ENCODE data around the gene NEGR1. TPM values are rescaled to one million over a fixed set of nuclear protein-coding genes. Genes with fewer than 3 reads are reported as not detected.

NEGR1 gene
- total and polyA plus RNA-seq, 7 experiments from 2014 or later, result 0.08 to 1.2 TPM; not detected in 5

DNA sequence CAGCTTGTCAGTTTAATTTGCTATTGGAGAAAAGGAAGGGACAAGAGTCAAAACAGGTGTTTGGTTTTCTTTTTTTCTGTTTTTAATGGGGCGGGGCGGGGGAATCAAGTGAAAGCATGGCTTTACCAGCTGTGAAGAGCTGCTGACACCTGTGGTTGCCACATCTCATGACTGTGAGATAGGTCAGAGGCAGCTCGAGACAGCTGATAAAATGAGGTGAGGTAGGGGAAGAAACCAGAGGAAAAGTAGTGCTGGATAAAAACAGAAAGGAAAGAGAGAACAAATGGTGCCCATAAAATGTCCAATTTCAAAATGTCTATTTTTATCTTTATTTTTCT is 272.3 kb downstream of the NEGR1 start:
- POLR2A ChIA-PET, result no interaction called here
- intact Hi-C loops (cut with micrococcal nuclease), result no loop called here
- H3K36me3 ChIP-seq (ENCODE audit: control insufficient read depth in 2 of 3, insufficient read depth in 3 of 3, low read length in 3 of 3), result no peaks in the 10 kb centered on the region
- H3K36me3 Mint-ChIP-seq, result no peaks in the 10 kb centered on the region
- ATAC-seq (no peak), DNase-seq (no peak)
- no peaks in the 10 kb centered on the region for H3K27me3 ChIP-seq (ENCODE audit: control insufficient read depth in 2 of 2, insufficient read depth in 2 of 2, low read length in 2 of 2)
- no peak overlapping the region for H3K27ac ChIP-seq (ENCODE audit: low read depth, low read length)
- peaks cover 0 to 6% (median 0%) of the 10 kb centered on the region in 11 donors for H3K9me3 Mint-ChIP-seq
- H3K27ac Mint-ChIP-seq, result no peak overlapping the region
- H3K9me3 ChIP-seq (ENCODE audit: control insufficient read depth in 2 of 3, low read length in 3 of 3), result no peaks in the 10 kb centered on the region
- H3K4me1 ChIP-seq (ENCODE audit: control insufficient read depth in 2 of 2, insufficient read depth in 2 of 2, low read length in 2 of 2), result no peaks in the 10 kb centered on the region
- no peak overlapping the region for H3K4me3 ChIP-seq (ENCODE audit: low read length)
- H3K4me1 Mint-ChIP-seq, result no peaks in the 10 kb centered on the region
- H3K27me3 Mint-ChIP-seq, result no peaks in the 10 kb centered on the region
- no peak overlapping the region for H3K4me3 Mint-ChIP-seq
- CTCF ChIA-PET, result no interaction called here

DNA sequence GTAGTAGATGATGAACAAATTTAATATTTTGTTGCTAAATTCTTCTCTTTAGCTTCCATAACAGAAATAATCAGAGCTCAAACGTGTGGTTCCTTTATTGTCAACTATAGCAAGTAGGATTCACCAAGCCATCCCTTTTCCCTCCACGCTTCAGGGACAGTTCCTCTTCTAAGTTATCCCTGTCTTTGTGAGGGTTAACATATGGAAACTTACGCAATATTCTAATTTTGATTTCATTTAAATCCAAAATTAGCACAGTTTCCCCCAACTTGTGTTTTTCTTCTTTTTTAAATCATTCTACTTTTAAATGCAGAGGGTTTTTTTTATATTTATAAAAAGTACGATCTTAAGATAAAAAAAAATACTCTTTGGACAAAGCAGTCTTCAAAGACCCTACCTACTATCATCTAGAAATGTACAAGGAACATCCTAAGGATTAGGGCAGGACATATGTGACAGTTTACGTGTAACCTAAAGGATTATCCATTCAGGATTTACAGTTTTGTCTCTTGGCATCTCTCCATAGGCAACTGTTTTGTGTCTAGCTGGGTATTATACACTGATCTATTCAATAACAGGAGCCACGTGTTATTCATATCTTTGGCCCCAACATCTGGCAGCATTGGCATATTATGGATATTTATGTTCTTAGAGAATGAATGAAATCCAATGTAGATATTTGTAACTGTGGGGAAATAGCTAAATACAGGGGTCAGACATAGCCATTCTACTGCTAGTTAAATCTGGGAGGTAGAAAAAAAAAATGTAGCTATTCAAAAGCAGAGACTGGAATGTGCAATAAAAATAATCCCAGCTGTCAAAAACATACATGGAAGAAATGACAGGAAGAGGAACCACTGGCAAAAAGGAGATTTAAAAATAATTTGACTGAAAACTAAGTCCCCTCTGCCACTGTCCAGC is 272.9 kb downstream of the NEGR1 start:
- no peak overlapping the region for H3K4me3 ChIP-seq (ENCODE audit: low read length)
- DNase-seq (no peak), ATAC-seq (no peak)
- intact Hi-C loops (cut with micrococcal nuclease), result no loop called here
- ChIA-PET POLR2A (no interaction called here), CTCF (no interaction called here)
- no peaks in the 10 kb centered on the region for H3K36me3 ChIP-seq (ENCODE audit: control insufficient read depth in 2 of 3, insufficient read depth in 3 of 3, low read length in 3 of 3)
- Mint-ChIP-seq H3K9me3 (peaks cover 0 to 6% (median 0%) of the 10 kb centered on the region in 11 donors), H3K4me3 (no peak overlapping the region), H3K27ac (no peak overlapping the region), H3K4me1 (no peaks in the 10 kb centered on the region), H3K27me3 (no peaks in the 10 kb centered on the region), H3K36me3 (no peaks in the 10 kb centered on the region)
- H3K4me1 ChIP-seq (ENCODE audit: control insufficient read depth in 2 of 2, insufficient read depth in 2 of 2, low read length in 2 of 2), result no peaks in the 10 kb centered on the region
- H3K27ac ChIP-seq (ENCODE audit: low read depth, low read length), result no peak overlapping the region
- no peaks in the 10 kb centered on the region for H3K27me3 ChIP-seq (ENCODE audit: control insufficient read depth in 2 of 2, insufficient read depth in 2 of 2, low read length in 2 of 2)
- H3K9me3 ChIP-seq (ENCODE audit: control insufficient read depth in 2 of 3, low read length in 3 of 3), result no peaks in the 10 kb centered on the region

DNA sequence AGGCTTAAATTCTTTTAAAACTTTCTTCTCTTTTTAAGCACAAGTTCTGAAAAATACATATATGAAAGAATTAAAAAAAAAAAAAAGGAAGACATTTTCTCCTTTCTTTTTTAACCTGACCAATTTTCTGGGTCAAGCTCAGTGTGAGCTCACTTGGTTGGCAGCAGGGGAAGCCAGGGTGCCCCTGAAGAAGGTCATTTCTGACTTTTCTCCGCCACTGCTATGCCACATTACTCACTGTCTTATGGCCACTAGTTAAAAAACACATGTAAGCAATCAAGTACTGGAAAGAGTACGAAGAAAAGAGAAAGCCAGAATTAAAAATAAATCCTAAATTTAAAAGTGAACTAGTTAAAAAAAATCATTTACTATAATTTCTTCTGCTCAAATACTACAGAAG is 275.0 kb downstream of the NEGR1 start:
- Mint-ChIP-seq H3K27me3 (no peaks in the 10 kb centered on the region), H3K9me3 (peaks cover 0 to 6% (median 0%) of the 10 kb centered on the region in 11 donors), H3K27ac (no peak overlapping the region), H3K4me1 (no peaks in the 10 kb centered on the region), H3K36me3 (no peaks in the 10 kb centered on the region), H3K4me3 (no peak overlapping the region)
- no peaks in the 10 kb centered on the region for H3K27me3 ChIP-seq (ENCODE audit: control insufficient read depth in 2 of 2, insufficient read depth in 2 of 2, low read length in 2 of 2)
- intact Hi-C loops (cut with micrococcal nuclease), result no loop called here
- no peaks in the 10 kb centered on the region for H3K9me3 ChIP-seq (ENCODE audit: control insufficient read depth in 2 of 3, low read length in 3 of 3)
- H3K4me1 ChIP-seq (ENCODE audit: control insufficient read depth in 2 of 2, insufficient read depth in 2 of 2, low read length in 2 of 2), result no peaks in the 10 kb centered on the region
- DNase-seq, result no peak
- no peak overlapping the region for H3K27ac ChIP-seq (ENCODE audit: low read depth, low read length)
- POLR2A ChIA-PET, result no interaction called here
- H3K4me3 ChIP-seq (ENCODE audit: low read length), result no peak overlapping the region
- ATAC-seq, result no peak
- CTCF ChIA-PET, result no interaction called here
- no peaks in the 10 kb centered on the region for H3K36me3 ChIP-seq (ENCODE audit: control insufficient read depth in 2 of 3, insufficient read depth in 3 of 3, low read length in 3 of 3)

DNA sequence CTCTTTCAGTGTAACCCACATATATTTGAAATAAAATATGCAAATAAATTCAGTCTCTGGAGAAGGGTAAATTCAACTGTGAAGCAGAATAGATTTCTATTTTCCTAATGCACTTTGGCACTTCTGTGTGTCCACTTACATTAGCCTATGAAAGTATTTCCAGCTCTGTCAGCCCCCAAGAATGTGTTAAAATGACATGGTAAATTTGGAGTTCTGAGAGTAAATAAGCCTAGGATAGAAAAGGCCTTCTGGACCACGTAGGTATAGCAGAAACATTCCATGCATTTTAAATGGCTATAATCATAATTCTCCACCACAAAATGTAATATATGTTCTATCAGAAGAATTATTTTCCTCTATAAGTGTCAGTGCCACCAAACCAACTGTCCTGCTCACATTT is 276.2 kb downstream of the NEGR1 start:
- Histone ChIP-seq H3K36me3 (ENCODE audit: control insufficient read depth in 2 of 3, insufficient read depth in 3 of 3, low read length in 3 of 3) (no peaks in the 10 kb centered on the region), H3K9me3 (ENCODE audit: control insufficient read depth in 2 of 3, low read length in 3 of 3) (no peaks in the 10 kb centered on the region), H3K27me3 (ENCODE audit: control insufficient read depth in 2 of 2, insufficient read depth in 2 of 2, low read length in 2 of 2) (no peaks in the 10 kb centered on the region), H3K4me1 (ENCODE audit: control insufficient read depth in 2 of 2, insufficient read depth in 2 of 2, low read length in 2 of 2) (no peaks in the 10 kb centered on the region), H3K27ac (ENCODE audit: low read depth, low read length) (no peak overlapping the region), H3K4me3 (ENCODE audit: low read length) (no peak overlapping the region)
- POLR2A ChIA-PET, result no interaction called here
- intact Hi-C loops (cut with micrococcal nuclease), result no loop called here
- Mint-ChIP-seq H3K4me1 (no peaks in the 10 kb centered on the region), H3K36me3 (no peaks in the 10 kb centered on the region), H3K27ac (no peak overlapping the region), H3K9me3 (peaks cover 0 to 3% (median 0%) of the 10 kb centered on the region in 11 donors), H3K27me3 (no peaks in the 10 kb centered on the region), H3K4me3 (no peak overlapping the region)
- CTCF ChIA-PET, result no interaction called here
- ATAC-seq (no peak), DNase-seq (no peak)

DNA sequence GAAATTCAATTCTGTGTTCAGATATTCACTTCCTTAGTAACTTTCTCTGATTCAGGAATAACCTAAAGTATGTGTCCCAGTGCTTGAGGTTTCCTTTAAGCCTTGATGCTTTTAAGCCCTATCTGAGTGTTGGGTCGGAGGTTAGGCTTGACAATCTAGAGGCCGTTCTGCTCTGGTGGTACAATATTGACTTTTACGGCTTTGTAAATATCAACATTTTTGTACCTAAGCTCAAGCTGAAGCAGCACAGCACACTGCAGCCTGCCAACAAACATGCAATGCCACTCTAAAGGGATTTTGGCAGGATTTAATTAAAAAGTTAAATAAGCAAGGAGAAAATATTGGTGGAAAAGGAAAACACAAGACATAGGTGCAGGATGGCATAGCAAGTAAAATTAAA is 279.2 kb downstream of the NEGR1 start:
- H3K27me3 Mint-ChIP-seq, result no peaks in the 10 kb centered on the region
- ATAC-seq (no peak), DNase-seq (no peak)
- no peak overlapping the region for H3K4me3 Mint-ChIP-seq
- Histone ChIP-seq H3K4me1 (ENCODE audit: control insufficient read depth in 2 of 2, insufficient read depth in 2 of 2, low read length in 2 of 2) (no peaks in the 10 kb centered on the region), H3K36me3 (ENCODE audit: control insufficient read depth in 2 of 3, insufficient read depth in 3 of 3, low read length in 3 of 3) (no peaks in the 10 kb centered on the region), H3K27ac (ENCODE audit: low read depth, low read length) (no peak overlapping the region), H3K4me3 (ENCODE audit: low read length) (no peak overlapping the region), H3K9me3 (ENCODE audit: control insufficient read depth in 2 of 3, low read length in 3 of 3) (no peaks in the 10 kb centered on the region), H3K27me3 (ENCODE audit: control insufficient read depth in 2 of 2, insufficient read depth in 2 of 2, low read length in 2 of 2) (no peaks in the 10 kb centered on the region)
- intact Hi-C loops (cut with micrococcal nuclease), result no loop called here
- no peak overlapping the region for H3K27ac Mint-ChIP-seq
- ChIA-PET POLR2A (no interaction called here), CTCF (no interaction called here)
- H3K4me1 Mint-ChIP-seq, result no peaks in the 10 kb centered on the region
- H3K9me3 Mint-ChIP-seq, result no peaks in the 10 kb centered on the region
- no peaks in the 10 kb centered on the region for H3K36me3 Mint-ChIP-seq

DNA sequence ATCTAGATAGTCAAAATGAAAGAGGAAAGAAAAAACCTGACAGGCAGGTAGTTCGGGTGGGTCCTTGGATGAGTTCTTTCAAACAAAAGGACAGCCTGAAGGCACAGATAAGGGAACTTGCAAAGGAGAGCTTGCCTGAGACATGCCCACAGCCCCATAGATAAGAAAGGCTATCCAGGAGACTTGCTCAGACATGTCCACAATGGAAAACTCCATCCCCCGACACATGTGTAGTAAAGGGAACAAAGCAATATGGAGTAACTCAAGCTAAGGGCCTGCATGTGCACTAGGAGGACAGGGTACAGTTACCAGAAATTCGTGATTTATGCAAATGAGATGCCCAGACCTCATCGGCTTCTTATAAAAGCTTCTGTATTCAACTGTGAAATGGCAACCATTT is 281.5 kb downstream of the NEGR1 start:
- Histone ChIP-seq H3K27ac (ENCODE audit: low read depth, low read length) (no peak overlapping the region), H3K27me3 (ENCODE audit: control insufficient read depth in 2 of 2, insufficient read depth in 2 of 2, low read length in 2 of 2) (no peaks in the 10 kb centered on the region), H3K36me3 (ENCODE audit: control insufficient read depth in 2 of 3, insufficient read depth in 3 of 3, low read length in 3 of 3) (no peaks in the 10 kb centered on the region), H3K9me3 (ENCODE audit: control insufficient read depth in 2 of 3, low read length in 3 of 3) (no peaks in the 10 kb centered on the region), H3K4me1 (ENCODE audit: control insufficient read depth in 2 of 2, insufficient read depth in 2 of 2, low read length in 2 of 2) (no peaks in the 10 kb centered on the region), H3K4me3 (ENCODE audit: low read length) (no peak overlapping the region)
- Mint-ChIP-seq H3K36me3 (no peaks in the 10 kb centered on the region), H3K9me3 (peaks cover 0 to 1% (median 0%) of the 10 kb centered on the region in 11 donors), H3K4me3 (no peak overlapping the region), H3K4me1 (no peaks in the 10 kb centered on the region), H3K27me3 (no peaks in the 10 kb centered on the region), H3K27ac (no peak overlapping the region)
- POLR2A ChIA-PET, result no interaction called here
- DNase-seq, result no peak
- no peak for ATAC-seq
- CTCF ChIA-PET, result no interaction called here
- intact Hi-C loops (cut with micrococcal nuclease), result no loop called here

DNA sequence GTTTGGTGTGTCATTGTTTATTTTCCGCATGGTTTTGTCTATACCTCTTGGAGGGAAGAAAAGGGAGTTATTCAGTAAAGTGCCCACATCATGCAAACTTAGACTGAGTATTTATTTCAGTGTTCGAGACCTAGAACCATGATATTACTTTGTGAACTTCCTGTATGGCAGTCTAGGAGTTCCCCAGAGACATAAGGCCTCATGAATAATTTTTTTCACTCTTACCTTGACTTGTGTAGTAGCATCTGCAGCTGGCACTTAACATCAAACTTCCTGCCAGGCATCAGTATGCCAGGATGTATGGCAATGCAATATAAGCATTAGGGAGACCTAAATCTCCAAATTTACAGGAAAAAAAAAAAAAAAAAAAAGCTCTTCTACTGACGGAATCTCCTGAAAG is 287.7 kb downstream of the NEGR1 start:
- H3K27ac Mint-ChIP-seq, result no peak overlapping the region
- no peaks in the 10 kb centered on the region for H3K27me3 Mint-ChIP-seq
- Histone ChIP-seq H3K9me3 (ENCODE audit: control insufficient read depth in 2 of 3, low read length in 3 of 3) (no peaks in the 10 kb centered on the region), H3K4me1 (ENCODE audit: control insufficient read depth in 2 of 2, insufficient read depth in 2 of 2, low read length in 2 of 2) (no peaks in the 10 kb centered on the region), H3K27ac (ENCODE audit: low read depth, low read length) (no peak overlapping the region), H3K36me3 (ENCODE audit: control insufficient read depth in 2 of 3, insufficient read depth in 3 of 3, low read length in 3 of 3) (no peaks in the 10 kb centered on the region), H3K27me3 (ENCODE audit: control insufficient read depth in 2 of 2, insufficient read depth in 2 of 2, low read length in 2 of 2) (no peaks in the 10 kb centered on the region), H3K4me3 (ENCODE audit: low read length) (no peak overlapping the region)
- POLR2A ChIA-PET, result no interaction called here
- intact Hi-C loops (cut with micrococcal nuclease), result no loop called here
- H3K4me1 Mint-ChIP-seq, result no peaks in the 10 kb centered on the region
- CTCF ChIA-PET, result no interaction called here
- no peak for DNase-seq
- peaks cover 0 to 1% (median 0%) of the 10 kb centered on the region in 11 donors for H3K9me3 Mint-ChIP-seq
- no peak for ATAC-seq
- no peak overlapping the region for H3K4me3 Mint-ChIP-seq
- H3K36me3 Mint-ChIP-seq, result no peaks in the 10 kb centered on the region

Measured in naive thymus-derived CD4-positive, alpha-beta T cell (primary cell).